HUES64 (cell line): Measurements from ENCODE around the gene TRIM24.

Experiments
- H3K27ac ChIP-seq: 2 replicates; pipeline ENCODE4 v1.7.0; 2013; ENCODE audit warnings: low read depth, low read length, inconsistent platforms
- H3K27me3 ChIP-seq: 2 replicates; pipeline ENCODE4 v1.6.1; 2013; ENCODE audit warnings: mild to moderate bottlenecking, low read length; ENCODE audit not compliant: insufficient read depth
- H3K36me3 ChIP-seq: 2 replicates; pipeline ENCODE4 v1.6.1; 2013; ENCODE audit warnings: mild to moderate bottlenecking, low read length; ENCODE audit not compliant: insufficient read depth
- H3K4me1 ChIP-seq: 2 replicates; pipeline ENCODE4 v1.6.1; 2013; ENCODE audit warnings: mild to moderate bottlenecking, low read length, moderate library complexity; ENCODE audit not compliant: insufficient read depth
- H3K4me3 ChIP-seq: 2 replicates; pipeline ENCODE4 v1.5.1; 2013; ENCODE audit warnings: mild to moderate bottlenecking, low read length, moderate library complexity
- H3K9ac ChIP-seq: 2 replicates; pipeline ENCODE4 v1.6.1; 2013; ENCODE audit warnings: mild to moderate bottlenecking, low read depth, low read length
- H3K9me3 ChIP-seq: 2 replicates; pipeline ENCODE4 v1.6.1; 2013; ENCODE audit warnings: low read depth, low read length; ENCODE audit not compliant: insufficient read depth
- WGBS: fragments of 150-250, 120-280 bp; methylation state at CpG from one replicate; pipeline ENCODE4 v1.1.7; 2013; ENCODE audit warnings: missing lambda C conversion rate; 5-methylcytosine and 5-hydroxymethylcytosine counted together

The TRIM24 gene

GRCh38 chr7:138627361-138627760 lies 167.3 kb downstream of the TRIM24 start:
- Histone ChIP-seq H3K27ac (no peak overlapping the region), H3K27me3 (no peaks in the 10 kb centered on the region), H3K9ac (no peak overlapping the region), H3K36me3 (no peaks in the 10 kb centered on the region), H3K4me1 (peaks cover 11% of the 10 kb centered on the region), H3K9me3 (no peaks in the 10 kb centered on the region), H3K4me3 (no peak overlapping the region)
- 94% methylated on average over 6 of the region's 6 CpGs for WGBS

- no peaks in the 10 kb centered on the region for H3K36me3 ChIP-seq
- WGBS: 95% methylated on average over 6 of the region's 8 CpGs
- no peak overlapping the region for H3K9ac ChIP-seq
- H3K4me3 ChIP-seq: no peak overlapping the region
- peaks cover 11% of the 10 kb centered on the region for H3K4me1 ChIP-seq
- H3K27me3 ChIP-seq: no peaks in the 10 kb centered on the region
- no peak overlapping the region for H3K27ac ChIP-seq
- H3K9me3 ChIP-seq: no peaks in the 10 kb centered on the region
Measured at GRCh38 chr7:138630059-138630610, 170.1 kb downstream of the TRIM24 start.

- H3K27ac ChIP-seq: no peak overlapping the region
- no peak overlapping the region for H3K9ac ChIP-seq
- H3K27me3 ChIP-seq: no peaks in the 10 kb centered on the region
Measured at GRCh38 chr7:138632384-138632783, 172.3 kb downstream of the TRIM24 start.

GRCh38 chr7:138632826-138633602 lies 173.0 kb downstream of the TRIM24 start:
- Histone ChIP-seq H3K9ac (no peak overlapping the region), H3K9me3 (no peaks in the 10 kb centered on the region), H3K27ac (no peak overlapping the region), H3K4me3 (no peak overlapping the region), H3K27me3 (no peaks in the 10 kb centered on the region), H3K36me3 (no peaks in the 10 kb centered on the region), H3K4me1 (no peaks in the 10 kb centered on the region)
- WGBS: 89% methylated on average over 10 of the region's 12 CpGs

More at GRCh38 chr7:138632384-138632783, 172.3 kb downstream of the TRIM24 start:
- 82% methylated on average over 2 of the region's 2 CpGs for WGBS
- Histone ChIP-seq H3K36me3 (no peaks in the 10 kb centered on the region), H3K9me3 (no peaks in the 10 kb centered on the region), H3K4me3 (no peak overlapping the region), H3K4me1 (no peaks in the 10 kb centered on the region)
